Calu3 (cell line): ENCODE data around the gene CDC123. TPM values are rescaled to one million over a fixed set of nuclear protein-coding genes. Genes with fewer than 3 reads are reported as not detected.

Experiments
- BruUV-seq: library from RNA; stranded (reverse); fragments of 400-500 nt; replicated peaks from 2 replicates; lab custom pipeline; 2021; lab: Mats Ljungman, UMichigan
- CTCF ChIA-PET: fragments of 300-600 bp; sonication (Branson Sonifier 250); formaldehyde crosslinking; loops from one replicate; lab custom pipeline; 2022; ENCODE audit warnings: antibody characterized with exemption; lab: Charles Lee
- DNase-seq: peaks from one replicate; pipeline ENCODE4 v3.0.0; 2022
- H3K27ac Mint-ChIP-seq: one replicate; pipeline ENCODE4 v1.8.0; 2022; ENCODE audit warnings: mixed read lengths; ENCODE audit not compliant: unreplicated experiment
- H3K27me3 Mint-ChIP-seq: one replicate; pipeline ENCODE4 v1.8.0; 2022; ENCODE audit warnings: mixed read lengths; ENCODE audit not compliant: unreplicated experiment
- H3K36me3 Mint-ChIP-seq: one replicate; pipeline ENCODE4 v1.8.0; 2022; ENCODE audit warnings: mild to moderate bottlenecking, moderate library complexity, mixed read lengths; ENCODE audit not compliant: insufficient read depth, unreplicated experiment
- H3K4me1 Mint-ChIP-seq: one replicate; pipeline ENCODE4 v1.8.0; 2022; ENCODE audit warnings: mild to moderate bottlenecking, low read depth, mixed read lengths; ENCODE audit not compliant: unreplicated experiment
- H3K4me3 Mint-ChIP-seq: one replicate; pipeline ENCODE4 v1.8.0; 2022; ENCODE audit warnings: mild to moderate bottlenecking, low read depth, moderate library complexity, mixed read lengths; ENCODE audit not compliant: unreplicated experiment
- H3K9me3 Mint-ChIP-seq: one replicate; pipeline ENCODE4 v1.8.0; 2022; ENCODE audit warnings: low read depth, mixed read lengths; ENCODE audit not compliant: unreplicated experiment
- CTCF ChIP-seq: fragments of 200-600 bp; IDR thresholded peaks from one replicate; pipeline ENCODE4 v1.8.0; 2022; ENCODE audit warnings: antibody characterized with exemption; ENCODE audit not compliant: unreplicated experiment
- intact Hi-C: fragments of 100-400 bp; cut with micrococcal nuclease; formaldehyde crosslinking; loops from one replicate; pipeline ENCODE4 v1.10.0; 2022; ENCODE audit not compliant: unreplicated experiment
- total RNA-seq: library from RNA; stranded (reverse); gene quantifications from 2 replicates; pipeline ENCODE4 v1.2.3, GENCODE V29; 2022

CDC123 gene
- total RNA-seq, 1 experiment from 2014 or later = 96.3 TPM

GRCh38 chr10:12251581-12251980 lies 55.6 kb downstream of the CDC123 start:
- no peak for DNase-seq
- Mint-ChIP-seq H3K4me1 (no peaks in the 10 kb centered on the region), H3K27me3 (no peaks in the 10 kb centered on the region), H3K27ac (no peak overlapping the region), H3K36me3 (peaks cover 15% of the 10 kb centered on the region), H3K4me3 (no peak overlapping the region), H3K9me3 (no peaks in the 10 kb centered on the region)
- no peak for TF ChIP-seq CTCF
- intact Hi-C loops = no loop called here
- CTCF ChIA-PET = no interaction called here
- BruUV-seq = no TSS peak

- Mint-ChIP-seq H3K4me1 (no peaks in the 10 kb centered on the region), H3K36me3 (peaks cover 6% of the 10 kb centered on the region), H3K27me3 (no peaks in the 10 kb centered on the region), H3K4me3 (no peak overlapping the region), H3K27ac (no peak overlapping the region), H3K9me3 (no peaks in the 10 kb centered on the region)
- peak; percentile 35 for TF ChIP-seq CTCF
- intact Hi-C loops = no loop called here
- no TSS peak for BruUV-seq
- CTCF ChIA-PET = no interaction called here
- DNase-seq = peak; percentile 34
Observed at GRCh38 chr10:12252882-12253546, 57.0 kb downstream of the CDC123 start.

GRCh38 chr10:12255048-12255447 lies 59.1 kb downstream of the CDC123 start:
- no peak overlapping the region for H3K27ac Mint-ChIP-seq

GRCh38 chr10:12259988-12260387 lies 64.0 kb downstream of the CDC123 start:
- no TSS peak for BruUV-seq
- Mint-ChIP-seq H3K27me3 (no peaks in the 10 kb centered on the region), H3K27ac (no peak overlapping the region), H3K4me3 (no peak overlapping the region), H3K9me3 (no peaks in the 10 kb centered on the region), H3K36me3 (peaks cover 6% of the 10 kb centered on the region), H3K4me1 (peaks cover 5% of the 10 kb centered on the region)
- no peak for DNase-seq
- TF ChIP-seq CTCF = no peak
- intact Hi-C loops = loop anchor here (5.0 kb wide), 3 partner anchors 72 to 227 kb away; partner anchors contain the start of gene CAMK1D
- CTCF ChIA-PET = no interaction called here

More at GRCh38 chr10:12255048-12255447, 59.1 kb downstream of the CDC123 start:
- Mint-ChIP-seq H3K4me3 (no peak overlapping the region), H3K4me1 (no peaks in the 10 kb centered on the region), H3K9me3 (no peaks in the 10 kb centered on the region), H3K27me3 (no peaks in the 10 kb centered on the region), H3K36me3 (peaks cover under 1% of the 10 kb centered on the region)
- DNase-seq = no peak
- intact Hi-C loops = no loop called here
- TF ChIP-seq CTCF = no peak
- BruUV-seq = no TSS peak
- CTCF ChIA-PET = no interaction called here
